Measurements from ENCODE around the gene DOCK4. TPM values are rescaled to one million over a fixed set of nuclear protein-coding genes. Genes with fewer than 3 reads are reported as not detected.

Gene DOCK4
- total RNA-seq, 1 experiment from 2014 or later: 4.9 TPM

GRCh38 chr7:111860248-111860647, 346.0 kb downstream of the DOCK4 start:
- no peak overlapping the region for H2BK120ac ChIP-seq (ENCODE audit: low read depth, low read length, poor library complexity, severe bottlenecking)
- no peak overlapping the region for H4K91ac ChIP-seq (ENCODE audit: insufficient read length, low read depth, low read length)
- H3K79me2 ChIP-seq (ENCODE audit: insufficient read depth, low read length): no peaks in the 10 kb centered on the region
- H3K18ac ChIP-seq (ENCODE audit: insufficient read length, low read depth, low read length): no peak overlapping the region
- no peaks in the 10 kb centered on the region for H4K20me1 ChIP-seq (ENCODE audit: control insufficient read depth, insufficient read depth, insufficient read length)
- H3K79me1 ChIP-seq (ENCODE audit: insufficient read depth, low read depth, low read length, poor library complexity, severe bottlenecking): no peaks in the 10 kb centered on the region
- WGBS (ENCODE audit: extremely low coverage, insufficient read length, low lambda C conversion rate): no CpG with 5 or more reads among the region's 6 CpGs
- no peak overlapping the region for H3K4me2 ChIP-seq (ENCODE audit: insufficient read depth, insufficient read length, low read length)
- H3K23ac ChIP-seq (ENCODE audit: insufficient read length, low read depth, low read length): no peak overlapping the region
- H2BK15ac ChIP-seq (ENCODE audit: low read depth, low read length): no peak overlapping the region
- no peak overlapping the region for H2BK5ac ChIP-seq (ENCODE audit: insufficient read length, low read length)
- no peaks in the 10 kb centered on the region for H3K27me3 ChIP-seq (ENCODE audit: insufficient read depth, low read length)
- H3K9me3 ChIP-seq (ENCODE audit: control insufficient read depth, low read depth, low read length): no peaks in the 10 kb centered on the region
- no peak overlapping the region for H2BK12ac ChIP-seq (ENCODE audit: insufficient read length, low read depth, low read length)
- no peak overlapping the region for H3K4ac ChIP-seq (ENCODE audit: low read depth, low read length)
- Mint-ChIP-seq H3K9me3 (no peaks in the 10 kb centered on the region; a peak in 1 of 5 replicates), H3K27ac (no peak overlapping the region), H3K4me1 (peaks cover 5 to 7% of the 10 kb centered on the region in 2 experiments), H3K36me3 (ENCODE audit: insufficient read depth in 1 of 3, low read depth in 3 of 3) (peaks cover 0 to 20% (median 16%) of the 10 kb centered on the region in 3 experiments; a peak in 4 of 7 replicates), H3K27me3 (ENCODE audit: low read depth) (no peaks in the 10 kb centered on the region), H3K4me3 (no peak overlapping the region)
- no peak overlapping the region for H4K5ac ChIP-seq (ENCODE audit: insufficient read length, low read depth, low read length)
- no peaks in the 10 kb centered on the region for H3K23me2 ChIP-seq (ENCODE audit: insufficient read length, low read depth, low read length, poor library complexity, severe bottlenecking)
- no peak overlapping the region for H2BK20ac ChIP-seq (ENCODE audit: low read depth, low read length, poor library complexity, severe bottlenecking)
- no peak overlapping the region for H3K56ac ChIP-seq (ENCODE audit: insufficient read length, low read depth, low read length)
- no peak for DNase-seq
- no peak overlapping the region for H2AK5ac ChIP-seq (ENCODE audit: insufficient read length, low read length)
- TF ChIP-seq, protein P1, sequence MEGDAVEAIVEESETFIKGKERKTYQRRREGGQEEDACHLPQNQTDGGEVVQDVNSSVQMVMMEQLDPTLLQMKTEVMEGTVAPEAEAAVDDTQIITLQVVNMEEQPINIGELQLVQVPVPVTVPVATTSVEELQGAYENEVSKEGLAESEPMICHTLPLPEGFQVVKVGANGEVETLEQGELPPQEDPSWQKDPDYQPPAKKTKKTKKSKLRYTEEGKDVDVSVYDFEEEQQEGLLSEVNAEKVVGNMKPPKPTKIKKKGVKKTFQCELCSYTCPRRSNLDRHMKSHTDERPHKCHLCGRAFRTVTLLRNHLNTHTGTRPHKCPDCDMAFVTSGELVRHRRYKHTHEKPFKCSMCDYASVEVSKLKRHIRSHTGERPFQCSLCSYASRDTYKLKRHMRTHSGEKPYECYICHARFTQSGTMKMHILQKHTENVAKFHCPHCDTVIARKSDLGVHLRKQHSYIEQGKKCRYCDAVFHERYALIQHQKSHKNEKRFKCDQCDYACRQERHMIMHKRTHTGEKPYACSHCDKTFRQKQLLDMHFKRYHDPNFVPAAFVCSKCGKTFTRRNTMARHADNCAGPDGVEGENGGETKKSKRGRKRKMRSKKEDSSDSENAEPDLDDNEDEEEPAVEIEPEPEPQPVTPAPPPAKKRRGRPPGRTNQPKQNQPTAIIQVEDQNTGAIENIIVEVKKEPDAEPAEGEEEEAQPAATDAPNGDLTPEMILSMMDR (conservative IDR thresholded peaks at IDR 0.05): no peak
- no peak overlapping the region for H3T11ph ChIP-seq (ENCODE audit: low read length)
- H3K4me1 ChIP-seq (ENCODE audit: insufficient read depth, low read length): no peaks in the 10 kb centered on the region; the same call in 1 of the 2 replicates
- no peak overlapping the region for H3K27ac ChIP-seq (ENCODE audit: insufficient read length, low read depth, low read length)
- no peak overlapping the region for H2AFZ ChIP-seq (ENCODE audit: low read length)
- H3K14ac ChIP-seq (ENCODE audit: insufficient read depth, low read length): no peak overlapping the region
- H3K9ac ChIP-seq (ENCODE audit: extremely low read depth, insufficient read length, low read length): no peak overlapping the region
- H4K8ac ChIP-seq (replicated peaks; ENCODE audit: insufficient read length, low read depth, low read length): no peak overlapping the region
